HepG2 (cell line): ENCODE measurements around the gene ABHD6. TPM values are rescaled to one million over a fixed set of nuclear protein-coding genes. Genes with fewer than 3 reads are reported as not detected.

Source experiments
- ATAC-seq: fragments of 200-7000 bp; cut with Tn5 transposase; 3 replicates; pipeline ENCODE4 v1.9.1; 2020; ENCODE audit warnings: mild to moderate bottlenecking, moderate library complexity
- BruUV-seq: library from RNA; stranded (reverse); fragments of 400-500 nt; replicated peaks from 2 replicates; lab custom pipeline; 2021; lab: Mats Ljungman, UMichigan
- CTCF ChIA-PET: fragments of 300-600 bp; formaldehyde crosslinking; extraction: SDS; loops from one replicate; lab custom pipeline; 2021; ENCODE audit warnings: low total read pairs, inconsistent platforms, low intra/inter-chr PET ratio; lab: Yijun Ruan, JAX
- POLR2A ChIA-PET: fragments of 350-600 bp; sonication (Branson Sonifier 250); formaldehyde crosslinking; loops from one replicate; lab custom pipeline; 2020; ENCODE audit warnings: antibody characterized with exemption, inconsistent platforms; lab: Yijun Ruan, JAX
- DNase-seq: peaks from one replicate; pipeline ENCODE4 v3.0.0-alpha.2; 2015; ENCODE audit warnings: low spot score
- FAIRE-seq: peaks from 3 replicates; lab custom pipeline; 2011; peaks lifted over from hg19 to GRCh38; lab: Jason Lieb, UNC
- H2AFZ ChIP-seq: one replicate; pipeline ENCODE4 v1.6.1; 2011; ENCODE audit warnings: low read length, inconsistent platforms
- H3K27ac ChIP-seq: fragments of 300-600 bp; 3 replicates; pipeline ENCODE4 v1.8.0; 2011; ENCODE audit warnings: mixed run types, mild to moderate bottlenecking, mixed read lengths, low read length, inconsistent platforms; ENCODE audit not compliant: insufficient read depth; ENCODE audit errors: extremely low read length
- H3K27me3 ChIP-seq, 2 experiments: fragments of 200-600 bp in 1 of 2; 2 replicates in 1 of 2; 3 replicates in 1 of 2; pipeline versions ENCODE4 v1.6.0 to v1.8.0; 2011; ENCODE audit warnings: low read length in 2 of 2, mild to moderate bottlenecking in 2 of 2, moderate library complexity in 2 of 2, inconsistent platforms in 1 of 2; ENCODE audit not compliant: insufficient read depth in 2 of 2, control insufficient read depth in 1 of 2
- H3K36me3 ChIP-seq, 2 experiments: fragments of 200-600 bp in 1 of 2; replicated peaks in 1 of 2; 2 replicates in 1 of 2; 3 replicates in 1 of 2; pipeline versions ENCODE4 v1.5.1 to v1.8.0; 2011; ENCODE audit warnings: low read length in 2 of 2, inconsistent platforms in 1 of 2; ENCODE audit not compliant: insufficient read depth in 2 of 2, control insufficient read depth in 1 of 2
- H3K4me1 ChIP-seq: 2 replicates; pipeline ENCODE4 v1.5.1; 2012; ENCODE audit warnings: low read length, inconsistent platforms; ENCODE audit not compliant: insufficient read depth
- H3K4me2 ChIP-seq: 2 replicates; pipeline ENCODE4 v1.6.0; 2011; ENCODE audit warnings: low read depth, low read length, inconsistent platforms
- H3K4me3 ChIP-seq, 3 experiments: fragments of 200-600 bp in 1 of 3; sonication (generic), shearing (Covaris generic) in 1 of 3; replicated peaks in 1 of 3; 2 replicates each; pipeline ENCODE4 v1.5.1; 2011 to 2016; ENCODE audit warnings: low read length in 3 of 3, inconsistent platforms in 2 of 3, low read depth in 2 of 3, mild to moderate bottlenecking in 2 of 3, control low read depth in 1 of 3, mixed read lengths in 1 of 3; ENCODE audit not compliant: insufficient read depth in 1 of 3
- H3K79me2 ChIP-seq: one replicate; pipeline ENCODE4 v1.6.1; 2011; ENCODE audit warnings: low read length, inconsistent platforms; ENCODE audit not compliant: insufficient read depth
- H3K9ac ChIP-seq: 2 replicates; pipeline ENCODE4 v1.6.0; 2011; ENCODE audit warnings: mild to moderate bottlenecking, low read depth, low read length, inconsistent platforms; ENCODE audit not compliant: insufficient read depth
- H3K9me3 ChIP-seq: 2 replicates; pipeline ENCODE4 v1.5.1; 2012; ENCODE audit warnings: mild to moderate bottlenecking, low read length
- H4K20me1 ChIP-seq: 2 replicates; pipeline ENCODE4 v1.6.0; 2011; ENCODE audit warnings: inconsistent platforms, mild to moderate bottlenecking, low read length, moderate library complexity; ENCODE audit not compliant: insufficient read depth
- CAMTA2 ChIP-seq: sonication (generic); formaldehyde crosslinking; IDR thresholded peaks from 2 replicates; pipeline ENCODE4 v1.4.0; 2020; ENCODE audit warnings: mild to moderate bottlenecking, missing genetic modification reagents, borderline replicate concordance
- FOXA3 ChIP-seq: IDR thresholded peaks from 2 replicates; pipeline ENCODE4 v1.6.1; 2016; ENCODE audit warnings: missing genetic modification reagents, missing compliant biosample characterization
- MEIS2 ChIP-seq: sonication (generic); formaldehyde crosslinking; IDR thresholded peaks from 2 replicates; pipeline ENCODE4 v1.9.0; 2021; ENCODE audit warnings: mild to moderate bottlenecking, missing genetic modification reagents
- PAX8 ChIP-seq: sonication (generic); formaldehyde crosslinking; IDR thresholded peaks from 2 replicates; pipeline ENCODE4 v1.8.0; 2022; ENCODE audit warnings: mild to moderate bottlenecking, missing genetic modification reagents, borderline replicate concordance
- PHB2 ChIP-seq: fragments of 450-650 bp; IDR thresholded peaks from 2 replicates; pipeline ENCODE4 v1.6.1; 2018; ENCODE audit not compliant: partially characterized antibody
- PTBP1 ChIP-seq: fragments of 200-400 bp; formaldehyde crosslinking; IDR thresholded peaks from 2 replicates; pipeline ENCODE4 v1.6.1; 2018; ENCODE audit warnings: low read length, low read depth; ENCODE audit not compliant: poor library complexity, severe bottlenecking
- RBFOX2 ChIP-seq: fragments of 200-400 bp; formaldehyde crosslinking; IDR thresholded peaks from 2 replicates; pipeline ENCODE4 v1.6.1; 2017; ENCODE audit warnings: low read depth, mild to moderate bottlenecking, low read length
- REL ChIP-seq: sonication (generic); formaldehyde crosslinking; conservative IDR thresholded peaks from 2 replicates; pipeline ENCODE4 v1.8.0; 2022; ENCODE audit warnings: mild to moderate bottlenecking, missing genetic modification reagents, moderate library complexity
- SKI ChIP-seq: fragments of 450-650 bp; IDR thresholded peaks from one replicate; pipeline ENCODE4 v1.6.1; 2018; ENCODE audit warnings: mild to moderate bottlenecking; ENCODE audit not compliant: partially characterized antibody
- SUZ12 ChIP-seq: fragments of 150-350 bp; IDR thresholded peaks from 2 replicates; pipeline ENCODE4 v1.6.1; 2014; ENCODE audit warnings: low read depth, low read length
- TCF12 ChIP-seq, 2 experiments: fragments of 450-650 bp in 1 of 2; sonication (generic) in 1 of 2; formaldehyde crosslinking in 1 of 2; IDR thresholded peaks; 2 replicates each; pipeline versions ENCODE4 v1.6.1 to v1.8.0; 2017 to 2022; ENCODE audit warnings: antibody characterized with exemption in 1 of 2, mild to moderate bottlenecking in 1 of 2, missing genetic modification reagents in 1 of 2, moderate library complexity in 1 of 2
- ZNF121 ChIP-seq: sonication (generic); formaldehyde crosslinking; IDR thresholded peaks from 2 replicates; pipeline ENCODE4 v1.5.0; 2020; ENCODE audit warnings: mild to moderate bottlenecking, missing genetic modification reagents
- ZNF136 ChIP-seq: sonication (generic); formaldehyde crosslinking; IDR thresholded peaks from 2 replicates; pipeline ENCODE4 v1.8.1; 2022; ENCODE audit warnings: low read depth, mild to moderate bottlenecking, moderate library complexity, missing genetic modification reagents
- ZNF530 ChIP-seq: sonication (generic); formaldehyde crosslinking; IDR thresholded peaks from 2 replicates; pipeline ENCODE4 v1.5.0; 2020; ENCODE audit warnings: low read depth, mild to moderate bottlenecking, missing genetic modification reagents
- ZNF546 ChIP-seq: sonication (generic); formaldehyde crosslinking; conservative IDR thresholded peaks from 2 replicates; pipeline ENCODE4 v1.8.1; 2023; ENCODE audit warnings: mild to moderate bottlenecking, missing genetic modification reagents
- ZXDC ChIP-seq: sonication (generic); formaldehyde crosslinking; IDR thresholded peaks from 2 replicates; pipeline ENCODE4 v1.5.0; 2020; ENCODE audit warnings: mild to moderate bottlenecking, missing genetic modification reagents
- WGBS: methylation state at CpG from one replicate; pipeline ENCODE4 v1.1.6; 2017; ENCODE audit warnings: low lambda C conversion rate; 5-methylcytosine and 5-hydroxymethylcytosine counted together
- in situ Hi-C: cut with HindIII; loops from 2 replicates; pipeline ENCODE4 v1.10.0; 2017; ENCODE audit warnings: low pct_unique_long_range_greater_than_20kb; ENCODE audit not compliant: extremely low pct_ligation_motif_present
- intact Hi-C: fragments of 100-400 bp; cut with micrococcal nuclease; formaldehyde crosslinking; loops from one replicate; pipeline ENCODE4 v1.10.0; 2022; ENCODE audit not compliant: unreplicated experiment
- polyA plus RNA-seq, 8 experiments: library from polyadenylated mRNA; depleted of rRNA in 3 of 8; stranded (reverse) in 7 of 8; unstranded in 1 of 8; fragments of >200 nt; fragmentation: Illumina TruSeq in 4 of 8; extraction: Trizol in 4 of 8; gene quantifications; 2 replicates each; pipeline versions ENCODE4 v1.2.1 to v1.2.3, GENCODE V29; 2011 to 2016; ENCODE audit warnings: low read depth in 4 of 8, missing spikeins in 1 of 8, mixed read lengths in 1 of 8; ENCODE audit not compliant: insufficient read depth in 1 of 8
- total RNA-seq, 5 experiments: library from RNA; depleted of rRNA; stranded (reverse); fragments of >200 nt; fragmentation: Illumina TruSeq; extraction: Trizol; gene quantifications; 2 replicates each; pipeline ENCODE4 v1.2.3, GENCODE V29; 2016; ENCODE audit warnings: low read depth in 1 of 5
- TF ChIP-seq, protein P1 (sequence below): sonication (generic); formaldehyde crosslinking; IDR thresholded peaks from 2 replicates; pipeline ENCODE4 v1.8.0; 2023; ENCODE audit warnings: mild to moderate bottlenecking, missing genetic modification reagents

The ABHD6 gene
- total and polyA plus RNA-seq, 2 of the 13 experiments (the other 11 are each of a cell fraction or from before 2014, with no cell fraction given): 9.0 to 17.2 TPM

GRCh38 chr3:58231666-58232065, 5.9 kb upstream of the ABHD6 start:
- ChIA-PET POLR2A (no interaction called here), CTCF (no interaction called here)
- Histone ChIP-seq H3K79me2 (no peaks in the 10 kb centered on the region), H3K4me2 (no peak overlapping the region), H3K4me3 (no peak overlapping the region), H3K27me3 (peaks cover 1 to 12% of the 10 kb centered on the region in 2 experiments; a peak in 3 of 5 replicates), H2AFZ (no peak overlapping the region), H3K9me3 (no peaks in the 10 kb centered on the region), H4K20me1 (no peaks in the 10 kb centered on the region), H3K27ac (no peak overlapping the region), H3K9ac (no peak overlapping the region), H3K36me3 (no peaks in the 10 kb centered on the region), H3K4me1 (peaks cover 35% of the 10 kb centered on the region)
- intact Hi-C loops: no loop called here
- DNase-seq (no peak), ATAC-seq (no peak), FAIRE-seq (no peak)
- 9% methylated on average over 2 of the region's 2 CpGs for WGBS
- BruUV-seq: no TSS peak
- no peak for TF ChIP-seq CAMTA2 (CRISPR knock-in tag)
- no peak for TF ChIP-seq ZNF546 (CRISPR knock-in tag)
- in situ Hi-C loops: no loop called here

GRCh38 chr3:58234516-58234931, 3.1 kb upstream of the ABHD6 start:
- Histone ChIP-seq H3K9me3 (no peaks in the 10 kb centered on the region), H3K4me3 (no peak overlapping the region), H2AFZ (no peak overlapping the region), H3K36me3 (no peaks in the 10 kb centered on the region), H3K27ac (no peak overlapping the region), H4K20me1 (no peaks in the 10 kb centered on the region), H3K4me1 (peaks cover 52% of the 10 kb centered on the region), H3K9ac (no peak overlapping the region), H3K27me3 (peaks cover 1 to 14% of the 10 kb centered on the region in 2 experiments; a peak in 3 of 5 replicates), H3K4me2 (no peak overlapping the region), H3K79me2 (no peaks in the 10 kb centered on the region)
- BruUV-seq: no TSS peak
- FAIRE-seq (no peak), DNase-seq (peak; percentile 52), ATAC-seq (no peak)
- WGBS: 12% methylated on average over 4 of the region's 4 CpGs
- ChIA-PET POLR2A (no interaction called here), CTCF (no interaction called here)
- in situ Hi-C loops (no loop called here), intact Hi-C loops (no loop called here)
- peak; percentile 73 for TF ChIP-seq FOXA3
- no peak for TF ChIP-seq PHB2
- TF ChIP-seq, protein P1, sequence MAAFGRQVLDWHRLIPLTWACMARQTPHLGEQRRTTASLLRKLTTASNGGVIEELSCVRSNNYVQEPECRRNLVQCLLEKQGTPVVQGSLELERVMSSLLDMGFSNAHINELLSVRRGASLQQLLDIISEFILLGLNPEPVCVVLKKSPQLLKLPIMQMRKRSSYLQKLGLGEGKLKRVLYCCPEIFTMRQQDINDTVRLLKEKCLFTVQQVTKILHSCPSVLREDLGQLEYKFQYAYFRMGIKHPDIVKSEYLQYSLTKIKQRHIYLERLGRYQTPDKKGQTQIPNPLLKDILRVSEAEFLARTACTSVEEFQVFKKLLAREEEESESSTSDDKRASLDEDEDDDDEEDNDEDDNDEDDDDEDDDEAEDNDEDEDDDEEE (CRISPR knock-in tag): no peak
- no peak for TF ChIP-seq SKI
- TF ChIP-seq REL (CRISPR knock-in tag): no peak
- TF ChIP-seq TCF12 (IDR thresholded peaks at IDR 0.05): no peak
- TF ChIP-seq TCF12 (CRISPR knock-in tag; IDR thresholded peaks at IDR 0.05): no peak
- TF ChIP-seq ZNF121 (CRISPR knock-in tag): no peak
- TF ChIP-seq SUZ12: no peak
- TF ChIP-seq MEIS2 (CRISPR knock-in tag): no peak
- no peak for TF ChIP-seq PTBP1
- no peak for TF ChIP-seq ZXDC (CRISPR knock-in tag)
- no peak for TF ChIP-seq RBFOX2
- TF ChIP-seq ZNF136 (CRISPR knock-in tag): no peak
- TF ChIP-seq ZNF530 (CRISPR knock-in tag): no peak
- no peak for TF ChIP-seq PAX8
